GM08714 (cell line): ENCODE results near the gene ROPN1L.
"Not testable (repeated sequence)": the region's sequence is repeated elsewhere in the genome, so short reads cannot be mapped to it uniquely, and the experiment has no call there.

Source experiments
- H3K4me3 ChIP-seq: fragments of 200-500 bp; sonication (Bioruptor generic); 2 replicates; pipeline ENCODE4 v1.5.1; 2014; ENCODE audit warnings: mild to moderate bottlenecking, low read length, inconsistent platforms
- ZNF274 ChIP-seq: IDR thresholded peaks from 2 replicates; pipeline ENCODE4 v1.6.1; 2012; ENCODE audit warnings: mild to moderate bottlenecking, low read depth, low read length

The ROPN1L gene

GRCh38 chr5:10503321-10503720, 61.6 kb downstream of the ROPN1L start:
- no peak overlapping the region for H3K4me3 ChIP-seq
- no peak for TF ChIP-seq ZNF274

GRCh38 chr5:10503997-10504793, 62.5 kb downstream of the ROPN1L start:
- no peak for TF ChIP-seq ZNF274
- H3K4me3 ChIP-seq: no peak overlapping the region

GRCh38 chr5:10505517-10506095, 63.9 kb downstream of the ROPN1L start:
- H3K4me3 ChIP-seq: no peak overlapping the region
- TF ChIP-seq ZNF274: no peak

- no peak overlapping the region for H3K4me3 ChIP-seq
- no peak for TF ChIP-seq ZNF274
Measured at GRCh38 chr5:10506535-10506934, 64.9 kb downstream of the ROPN1L start.

GRCh38 chr5:10507575-10508096, 66.0 kb downstream of the ROPN1L start:
- no peak for TF ChIP-seq ZNF274
- H3K4me3 ChIP-seq: no peak overlapping the region

- H3K4me3 ChIP-seq: no peak overlapping the region
- no peak for TF ChIP-seq ZNF274
Measured at GRCh38 chr5:10509575-10509974, 67.9 kb downstream of the ROPN1L start.

- TF ChIP-seq ZNF274: no peak
Measured at GRCh38 chr5:10511741-10512640, 70.3 kb downstream of the ROPN1L start.

GRCh38 chr5:10513501-10514442, 72.1 kb downstream of the ROPN1L start:
- no peak for TF ChIP-seq ZNF274
- no peak overlapping the region for H3K4me3 ChIP-seq

More at GRCh38 chr5:10511741-10512640, 70.3 kb downstream of the ROPN1L start:
- H3K4me3 ChIP-seq: no peak overlapping the region

GRCh38 chr5:10514572-10514971, 72.9 kb downstream of the ROPN1L start:
- not testable (repeated sequence) for H3K4me3 ChIP-seq
